SK-N-DZ (cell line): ENCODE results near the gene KANK4.
"Not testable (repeated sequence)": the region's sequence is repeated elsewhere in the genome, so short reads cannot be mapped to it uniquely, and the experiment has no call there.

Experiments
- DNase-seq: peaks from one replicate; pipeline ENCODE4 v3.0.0-alpha.2; 2015; ENCODE audit warnings: low spot score

Gene KANK4

DNA sequence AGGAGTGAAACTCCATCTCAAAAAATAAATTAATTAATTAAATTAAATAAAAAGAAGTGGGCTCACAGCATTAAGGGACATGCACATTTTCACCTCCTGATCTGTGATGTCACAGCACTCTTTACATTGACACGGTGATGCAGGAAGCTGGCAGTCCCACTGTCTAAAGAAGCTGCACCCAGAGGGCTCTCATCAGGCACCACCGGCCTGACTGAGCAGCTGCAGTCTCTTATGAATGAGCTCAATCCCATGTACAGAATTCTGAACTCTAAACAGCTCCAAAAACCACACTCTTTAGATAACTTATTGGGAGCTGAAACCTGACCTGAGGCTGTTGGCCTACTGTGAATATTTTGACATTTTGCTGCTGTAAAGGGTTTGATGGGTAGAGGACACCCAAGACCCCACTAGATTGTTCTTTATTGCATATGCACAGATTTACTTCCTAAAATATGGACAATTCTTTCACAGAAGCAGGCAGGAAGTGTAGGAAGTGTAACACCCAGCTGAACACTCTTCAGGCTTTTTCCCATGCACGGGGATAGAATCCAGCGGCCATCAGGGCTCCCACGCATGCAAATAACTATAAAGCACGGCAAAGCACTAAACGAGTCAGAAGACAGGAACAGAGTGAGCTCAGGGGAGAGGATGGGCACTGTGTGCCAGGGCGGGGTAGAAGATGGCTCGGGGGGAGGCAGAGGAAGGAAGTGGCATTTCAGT is 78.4 kb downstream of the KANK4 start:
- no peak for DNase-seq

GRCh38 chr1:62239652-62240403 is 79.4 kb downstream of the KANK4 start:
- DNase-seq = not testable (repeated sequence)

DNA sequence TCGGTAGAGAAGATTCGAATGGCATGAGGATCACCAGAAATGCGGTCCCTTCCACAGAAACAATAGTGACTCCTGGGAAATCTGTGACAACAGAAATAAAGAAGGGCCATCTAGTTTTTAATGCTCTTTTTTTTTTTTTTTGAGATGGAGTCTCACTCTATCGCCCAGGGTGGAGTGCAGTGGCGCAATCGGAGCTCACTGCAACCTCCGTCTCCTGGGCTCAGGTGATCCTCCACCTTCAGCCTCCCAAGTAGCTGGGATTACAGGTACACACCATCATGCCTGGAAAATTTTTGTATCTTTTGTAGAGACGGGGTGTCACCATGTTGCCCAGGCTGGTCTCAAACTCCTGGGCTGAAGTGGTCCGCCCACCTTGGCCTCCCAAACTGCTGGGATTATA is 80.7 kb downstream of the KANK4 start:
- no peak for DNase-seq

GRCh38 chr1:62237950-62238374 is 81.3 kb downstream of the KANK4 start:
- DNase-seq = no peak

DNA sequence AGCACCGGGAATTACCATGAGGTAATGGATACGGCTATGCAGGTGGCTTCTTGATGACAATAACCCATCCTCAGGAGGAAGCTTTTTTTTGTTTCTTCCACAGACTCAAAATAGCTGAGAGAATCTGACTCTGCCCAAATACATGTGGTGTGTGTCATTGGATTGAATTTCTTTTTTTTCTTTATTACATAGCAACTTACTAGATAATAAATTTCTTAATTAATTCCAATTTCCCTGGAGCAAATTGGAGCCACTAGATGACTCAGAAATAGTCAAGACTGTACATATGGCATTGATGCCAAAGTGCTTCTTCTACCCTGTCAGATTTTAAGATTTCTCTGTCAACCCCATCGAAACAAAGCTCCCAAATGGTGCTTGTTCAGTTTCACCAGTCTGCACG is 81.9 kb downstream of the KANK4 start:
- DNase-seq = no peak

- DNase-seq = no peak
Observed at GRCh38 chr1:62235576-62235975, 83.7 kb downstream of the KANK4 start.

DNA sequence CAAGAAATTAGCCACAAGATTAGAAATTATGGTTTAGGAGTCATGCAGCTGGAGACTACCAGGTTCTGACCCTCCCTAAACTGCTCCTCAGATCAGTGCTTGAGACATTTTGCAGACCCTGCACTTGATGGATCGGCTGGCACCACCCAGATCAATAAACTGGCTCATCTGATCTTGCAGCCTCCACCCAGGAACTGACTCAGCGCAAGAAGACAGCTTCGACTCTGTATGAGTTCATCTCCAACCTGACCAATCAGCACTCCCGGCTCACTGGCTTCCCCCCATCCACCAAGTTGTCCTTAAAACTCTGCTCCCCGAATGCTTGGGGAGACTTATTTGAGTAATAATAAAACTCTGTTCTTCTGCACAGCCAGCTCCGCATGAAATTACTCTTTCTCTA is 84.5 kb downstream of the KANK4 start:
- DNase-seq = no peak

- DNase-seq = no peak
Observed at GRCh38 chr1:62233926-62234450, 85.2 kb downstream of the KANK4 start.

- DNase-seq = no peak
Observed at GRCh38 chr1:62232871-62233278, 86.4 kb downstream of the KANK4 start.

DNA sequence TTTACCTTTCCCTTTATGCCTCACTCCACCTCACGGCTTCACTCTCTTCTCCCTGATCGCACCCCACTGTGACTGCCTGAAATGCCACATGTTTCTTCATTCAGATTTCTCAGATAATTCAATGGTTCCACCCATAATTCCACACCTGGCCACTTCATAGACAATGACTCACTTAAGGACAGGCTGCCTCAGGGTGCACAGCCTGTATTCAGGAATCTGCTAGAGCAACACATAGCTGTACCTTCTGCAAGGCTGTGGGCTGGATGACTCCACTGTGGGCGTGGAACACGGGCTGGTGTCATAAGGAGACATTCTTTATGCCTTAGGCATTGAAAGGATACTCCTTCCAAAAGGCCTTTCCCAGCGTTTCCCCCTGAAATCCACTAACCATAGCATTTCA is 88.5 kb downstream of the KANK4 start:
- no peak for DNase-seq

- DNase-seq = peak; percentile 99
Observed at GRCh38 chr1:62229932-62230331, 89.3 kb downstream of the KANK4 start.

GRCh38 chr1:62229468-62229867 is 89.8 kb downstream of the KANK4 start:
- DNase-seq = no peak

- DNase-seq = no peak
Observed at GRCh38 chr1:62228883-62229187, 90.4 kb downstream of the KANK4 start.

- DNase-seq = no peak
Observed at GRCh38 chr1:62228136-62228882, 90.9 kb downstream of the KANK4 start.

DNA sequence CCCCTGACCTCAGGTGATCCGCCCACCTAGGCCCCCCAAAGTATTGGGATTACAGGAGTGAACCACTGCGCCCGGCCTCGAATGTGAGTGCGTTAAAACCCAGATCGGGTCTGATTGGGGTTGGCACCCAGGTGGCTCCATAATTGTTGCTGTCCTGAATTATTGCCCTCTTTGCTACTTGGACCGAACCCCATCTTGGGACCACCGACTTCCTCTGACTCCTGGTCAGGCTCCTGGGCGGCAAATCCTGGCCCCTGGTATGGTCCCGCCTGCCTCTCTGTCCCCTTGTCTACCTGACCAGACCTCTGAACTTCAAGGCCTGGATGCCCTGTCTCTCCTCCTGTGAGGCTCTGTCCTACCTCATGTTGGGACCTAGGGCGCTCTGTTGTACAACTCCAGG is 91.7 kb downstream of the KANK4 start:
- DNase-seq = no peak

GRCh38 chr1:62224182-62224581 is 95.1 kb downstream of the KANK4 start:
- DNase-seq = no peak

DNA sequence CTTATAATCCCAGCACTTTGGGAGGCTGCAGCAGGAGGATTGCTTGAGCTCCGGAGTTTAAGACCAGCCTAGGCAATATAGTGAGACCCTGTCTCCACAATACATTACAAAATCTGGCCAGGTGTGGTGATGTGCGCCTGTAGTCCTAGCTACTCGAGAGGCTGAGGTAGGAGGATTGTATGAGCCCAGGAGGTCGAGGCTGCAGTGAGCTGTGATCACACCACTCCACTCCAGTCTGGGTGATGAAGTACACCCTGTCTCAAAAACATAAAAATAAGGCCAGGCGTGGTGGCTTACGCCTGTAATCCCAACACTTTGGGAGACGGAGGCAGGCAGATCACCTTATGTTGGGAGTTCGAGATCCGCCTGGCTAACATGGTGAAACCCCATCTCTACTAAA is 96.9 kb downstream of the KANK4 start:
- no peak for DNase-seq

- no peak for DNase-seq
Observed at GRCh38 chr1:62221171-62221570, 98.1 kb downstream of the KANK4 start.

GRCh38 chr1:62220456-62220855 is 98.8 kb downstream of the KANK4 start:
- not testable (repeated sequence) for DNase-seq

DNA sequence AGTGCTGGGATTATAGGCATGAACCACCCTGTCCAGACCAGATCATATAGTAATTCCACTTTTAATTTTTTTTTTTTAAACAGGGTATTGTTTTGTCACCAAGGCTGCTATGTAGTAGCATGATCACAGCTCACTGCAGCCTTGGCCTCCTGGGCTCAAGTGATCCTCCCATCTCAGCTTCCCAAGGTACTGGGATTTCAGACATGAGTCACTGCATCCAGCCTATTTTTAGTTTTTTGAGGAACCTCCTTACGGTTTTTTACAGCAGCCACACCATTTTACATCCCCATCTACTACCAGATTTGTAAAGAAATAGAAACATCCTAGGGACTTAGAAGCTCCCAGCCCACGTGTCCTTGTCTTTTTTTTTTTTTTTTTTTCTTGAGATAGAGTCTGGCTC is 100.6 kb downstream of the KANK4 start:
- DNase-seq = no peak

DNA sequence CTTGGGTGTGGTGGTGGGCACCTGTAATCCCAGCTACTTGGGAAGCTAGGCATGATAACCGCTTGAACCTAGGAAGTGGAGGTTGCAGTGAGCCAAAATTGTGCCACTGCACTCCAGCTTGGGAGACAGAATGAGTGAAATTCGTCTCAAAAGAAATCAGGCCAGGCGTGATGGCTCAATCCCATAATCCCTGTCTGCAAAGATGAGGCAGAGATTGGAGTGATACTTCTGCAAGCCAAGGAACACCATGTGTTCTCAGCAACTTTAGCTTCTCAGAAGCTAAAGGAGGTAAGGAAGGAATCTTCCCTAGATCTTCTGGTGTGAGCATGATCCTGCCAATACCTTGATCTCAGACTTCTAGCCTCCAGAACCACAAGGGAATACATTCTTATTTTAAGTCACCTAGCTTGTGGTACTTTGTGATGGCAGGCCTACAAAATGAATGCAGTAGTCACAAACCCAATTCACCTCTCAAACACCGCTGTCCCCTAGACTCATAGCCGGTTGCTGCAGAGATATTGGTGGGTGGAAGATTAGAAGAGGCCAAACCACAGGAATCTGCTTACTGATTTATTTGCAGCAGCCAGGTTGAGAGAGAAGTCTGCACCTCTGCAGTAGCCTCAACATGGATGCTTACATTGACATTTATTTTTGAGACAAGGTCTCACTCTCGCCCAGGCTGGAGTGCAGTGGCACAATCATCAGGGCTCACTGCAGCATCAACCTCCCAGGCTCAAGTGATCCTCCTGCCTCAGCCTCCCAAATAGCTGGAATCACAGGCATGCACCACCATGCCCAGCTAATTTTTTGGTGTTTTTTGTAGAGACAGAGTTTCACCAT is 105.9 kb downstream of the KANK4 start:
- no peak for DNase-seq

DNA sequence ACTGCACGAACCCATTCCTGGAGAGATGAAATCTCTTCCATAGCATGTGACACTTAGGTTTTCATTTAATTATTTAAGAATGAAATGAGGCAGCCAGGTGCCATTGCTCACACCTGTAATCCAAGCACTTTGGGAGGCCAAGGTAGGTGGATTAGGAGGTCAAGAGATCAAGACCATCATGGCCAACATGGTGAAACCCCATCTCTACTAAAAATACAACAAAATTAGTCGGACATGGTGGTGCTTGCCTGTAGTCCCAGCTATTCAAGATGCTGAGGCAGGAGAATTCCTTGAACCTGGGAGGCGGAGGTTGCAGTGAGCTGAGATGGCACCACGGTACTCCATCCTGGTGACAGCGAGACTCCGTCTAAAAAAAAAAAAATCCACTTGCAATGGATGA is 106.8 kb downstream of the KANK4 start:
- DNase-seq = no peak
